HEK293 (cell line): ENCODE results near the gene LTBP1.

Experiments
- CTCF ChIP-seq: fragments of 450-650 bp; formaldehyde crosslinking; IDR thresholded peaks from 2 replicates; pipeline ENCODE4 v1.5.1; 2016; ENCODE audit warnings: missing biosample characterization, missing genetic modification characterization
- IKZF3 ChIP-seq: fragments of 450-650 bp; IDR thresholded peaks from 2 replicates; pipeline ENCODE4 v1.5.0; 2018; ENCODE audit warnings: missing biosample characterization, mild to moderate bottlenecking, missing genetic modification characterization, moderate library complexity
- YY1 ChIP-seq: fragments of 450-650 bp; formaldehyde crosslinking; IDR thresholded peaks from 2 replicates; pipeline ENCODE4 v1.5.1; 2018; ENCODE audit warnings: missing biosample characterization, missing genetic modification characterization
- ZBTB20 ChIP-seq: fragments of 450-650 bp; formaldehyde crosslinking; IDR thresholded peaks from 2 replicates; pipeline ENCODE4 v1.5.1; 2016; ENCODE audit warnings: missing biosample characterization, missing genetic modification characterization
- ZBTB21 ChIP-seq: fragments of 450-650 bp; formaldehyde crosslinking; IDR thresholded peaks from 2 replicates; pipeline ENCODE4 v1.5.1; 2017; ENCODE audit warnings: missing biosample characterization, missing genetic modification characterization
- ZBTB44 ChIP-seq: fragments of 450-650 bp; IDR thresholded peaks from 2 replicates; pipeline ENCODE4 v1.5.1; 2018; ENCODE audit warnings: missing biosample characterization, mild to moderate bottlenecking, missing genetic modification characterization
- ZFP41 ChIP-seq: fragments of 450-650 bp; formaldehyde crosslinking; IDR thresholded peaks from 2 replicates; pipeline ENCODE4 v1.5.1; 2016; ENCODE audit warnings: missing biosample characterization, missing genetic modification characterization, borderline replicate concordance
- ZNF274 ChIP-seq, 2 experiments: fragments of 200-500 bp in 1 of 2; fragments of 450-650 bp in 1 of 2; sonication (Bioruptor generic) in 1 of 2; formaldehyde crosslinking in 1 of 2; IDR thresholded peaks; 2 replicates each; pipeline versions ENCODE4 v1.5.1 to v1.6.1; 2014 to 2016; ENCODE audit warnings: borderline replicate concordance in 1 of 2, inconsistent platforms in 1 of 2, low read length in 1 of 2, missing biosample characterization in 1 of 2, missing genetic modification characterization in 1 of 2

- no peak for TF ChIP-seq ZBTB44 (tag by site-specific recombination)
- no peak for TF ChIP-seq IKZF3 (tag by site-specific recombination)
- no peak for TF ChIP-seq CTCF (tag by site-specific recombination)
- TF ChIP-seq ZFP41 (tag by site-specific recombination) = no peak
- TF ChIP-seq ZNF274 (IDR thresholded peaks at IDR 0.05; ENCODE audit: low read length) = no peak
- no peak for TF ChIP-seq ZNF274 (tag by site-specific recombination; IDR thresholded peaks at IDR 0.05; ENCODE audit: borderline replicate concordance)
- no peak for TF ChIP-seq ZBTB20 (tag by site-specific recombination)
- TF ChIP-seq ZBTB21 (tag by site-specific recombination) = no peak
- no peak for TF ChIP-seq YY1 (tag by site-specific recombination)
Measured at GRCh38 chr2:33116799-33117198, 170.0 kb downstream of the LTBP1 start.
